HG03571 (cell line): ENCODE results near the gene CAMSAP2.

Source experiments
- ATAC-seq: cut with Tn5 transposase; IDR thresholded peaks from one replicate; pipeline ENCODE4 v1.9.1; 2021; ENCODE audit not compliant: unreplicated experiment

Gene CAMSAP2

DNA sequence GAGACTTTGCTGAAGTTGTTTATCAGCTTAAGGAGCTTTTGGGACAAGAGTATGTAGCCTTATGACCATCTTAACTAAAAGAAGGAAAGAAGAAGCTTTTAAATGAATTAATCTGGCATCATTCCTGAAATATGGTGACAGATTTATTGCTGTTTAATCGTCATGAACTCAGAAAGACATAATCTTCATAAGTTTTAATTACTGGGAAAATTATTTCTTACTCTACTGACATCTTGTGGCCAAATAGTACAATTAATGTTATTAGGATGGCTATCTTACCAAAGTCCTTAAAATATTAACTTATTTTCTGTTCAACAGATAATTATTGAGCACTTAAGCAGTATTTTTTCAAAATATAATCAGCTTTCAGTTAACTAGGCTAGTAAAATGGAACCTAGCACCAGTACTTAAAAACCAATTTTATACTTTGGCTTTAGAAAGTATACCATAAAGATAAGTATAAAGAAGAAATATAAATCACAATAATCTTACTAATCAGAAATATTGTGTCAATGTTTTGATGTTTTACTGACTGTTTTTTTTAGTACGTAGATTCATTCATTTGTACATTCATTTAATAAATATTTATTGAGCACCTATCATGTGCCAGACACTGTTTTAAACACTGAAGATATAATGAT lies 99.4 kb downstream of the CAMSAP2 start:
- ATAC-seq: no peak

DNA sequence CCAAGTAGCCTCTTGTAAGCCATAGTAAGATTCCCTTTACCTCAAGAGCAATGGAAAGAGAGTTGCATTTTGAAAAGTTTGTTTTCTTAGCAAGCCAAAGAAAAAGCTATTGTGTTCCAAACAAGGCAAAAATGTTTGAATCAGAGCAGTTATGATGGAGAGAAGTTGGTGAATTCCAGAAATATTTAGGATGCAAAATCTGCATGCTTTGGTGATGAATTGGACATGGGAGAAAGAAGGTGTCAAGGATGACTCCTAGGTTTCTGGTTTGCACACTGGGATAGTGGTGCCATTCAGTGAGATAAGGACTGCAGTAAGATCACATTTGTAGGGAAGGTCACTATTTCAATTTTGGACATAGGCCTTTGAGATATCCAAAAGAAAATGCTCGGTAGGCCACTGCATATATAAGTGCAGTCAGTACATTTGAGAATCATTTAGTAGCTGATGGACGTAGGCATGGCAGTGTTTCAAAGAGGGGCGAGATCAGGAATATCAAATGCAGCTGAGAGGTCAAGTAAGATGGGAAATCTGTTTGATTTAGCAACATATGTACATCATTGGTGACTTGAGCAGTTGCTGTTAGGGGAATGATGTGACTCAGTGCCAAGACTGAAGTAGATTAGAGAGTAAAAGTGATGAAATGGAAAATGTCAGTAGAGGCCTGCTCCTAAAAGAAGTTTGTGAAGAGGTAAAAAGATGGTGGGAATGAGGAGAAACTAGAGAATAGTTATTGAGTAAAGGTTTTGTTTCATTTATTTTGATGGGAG lies 100.2 kb downstream of the CAMSAP2 start:
- ATAC-seq: no peak

DNA sequence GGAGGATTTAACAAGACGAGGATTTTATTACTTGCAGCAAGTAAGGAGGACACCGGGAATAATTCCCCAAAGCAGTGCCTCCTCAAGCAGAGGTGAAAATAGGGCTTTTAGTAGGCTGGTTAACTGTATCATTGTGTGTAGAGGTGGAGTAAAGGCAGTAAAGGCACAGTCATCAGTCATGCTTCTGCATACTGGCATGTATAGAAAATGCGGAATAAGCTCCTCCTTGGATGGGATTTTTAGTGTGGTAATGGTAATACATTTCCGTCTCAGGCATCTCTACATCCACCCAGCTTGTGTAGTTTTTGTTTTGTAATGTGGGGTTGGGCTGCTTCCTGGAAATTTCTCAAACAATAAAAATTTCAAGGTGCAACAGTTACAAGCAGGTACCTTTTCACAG lies 106.7 kb downstream of the CAMSAP2 start:
- ATAC-seq: no peak

DNA sequence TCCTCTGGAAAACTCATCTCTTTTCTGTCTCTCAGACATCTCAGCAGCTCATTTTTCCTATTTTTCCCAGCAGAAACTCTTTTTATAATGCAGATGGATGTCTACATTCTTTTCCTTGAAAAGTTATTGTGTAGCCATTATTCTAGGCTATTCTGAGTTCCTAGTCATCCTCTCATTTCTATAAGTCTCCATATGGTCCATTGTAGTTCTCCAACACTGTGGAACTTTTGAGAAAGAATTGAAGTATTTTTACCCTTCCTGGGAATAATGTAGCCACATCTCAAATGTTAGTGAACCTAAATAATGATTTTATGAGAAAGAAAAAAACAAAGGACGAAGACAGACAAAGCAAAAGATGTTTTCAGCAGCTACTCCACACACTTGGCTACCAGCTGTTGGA lies 107.7 kb downstream of the CAMSAP2 start:
- no peak for ATAC-seq

DNA sequence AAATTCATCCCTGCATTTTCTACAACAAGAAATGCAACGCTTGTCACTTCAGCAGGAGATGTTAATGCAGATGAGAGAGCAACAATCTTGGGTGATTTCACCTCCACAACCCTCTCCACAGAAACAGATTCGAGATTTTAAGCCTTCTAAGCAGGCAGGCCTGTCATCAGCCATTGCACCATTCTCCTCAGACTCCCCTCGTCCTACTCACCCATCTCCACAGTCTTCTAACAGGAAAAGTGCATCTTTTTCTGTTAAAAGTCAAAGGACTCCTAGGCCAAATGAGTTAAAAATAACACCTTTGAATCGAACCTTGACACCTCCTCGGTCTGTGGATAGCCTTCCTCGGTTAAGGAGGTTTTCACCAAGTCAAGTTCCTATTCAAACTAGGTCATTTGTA lies 110.7 kb downstream of the CAMSAP2 start:
- no peak for ATAC-seq

DNA sequence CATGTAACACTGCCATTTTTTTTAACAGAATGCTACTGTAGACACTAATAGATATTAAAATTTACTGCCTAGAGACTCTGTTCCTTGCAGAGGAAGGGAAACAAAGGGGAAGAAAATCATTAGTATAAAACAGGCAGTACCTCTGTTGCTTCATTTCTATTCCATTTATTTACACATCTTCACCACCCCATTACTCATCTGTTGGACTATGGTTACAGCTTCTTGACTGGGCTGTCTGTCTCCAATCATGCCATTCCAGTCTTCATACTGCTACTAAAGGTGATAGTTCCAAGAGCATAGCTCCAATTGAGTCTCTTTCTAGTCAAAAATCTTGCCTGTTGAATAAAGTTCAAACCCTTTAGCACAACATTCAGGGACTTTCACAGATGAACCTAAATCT lies 111.9 kb downstream of the CAMSAP2 start:
- no peak for ATAC-seq

DNA sequence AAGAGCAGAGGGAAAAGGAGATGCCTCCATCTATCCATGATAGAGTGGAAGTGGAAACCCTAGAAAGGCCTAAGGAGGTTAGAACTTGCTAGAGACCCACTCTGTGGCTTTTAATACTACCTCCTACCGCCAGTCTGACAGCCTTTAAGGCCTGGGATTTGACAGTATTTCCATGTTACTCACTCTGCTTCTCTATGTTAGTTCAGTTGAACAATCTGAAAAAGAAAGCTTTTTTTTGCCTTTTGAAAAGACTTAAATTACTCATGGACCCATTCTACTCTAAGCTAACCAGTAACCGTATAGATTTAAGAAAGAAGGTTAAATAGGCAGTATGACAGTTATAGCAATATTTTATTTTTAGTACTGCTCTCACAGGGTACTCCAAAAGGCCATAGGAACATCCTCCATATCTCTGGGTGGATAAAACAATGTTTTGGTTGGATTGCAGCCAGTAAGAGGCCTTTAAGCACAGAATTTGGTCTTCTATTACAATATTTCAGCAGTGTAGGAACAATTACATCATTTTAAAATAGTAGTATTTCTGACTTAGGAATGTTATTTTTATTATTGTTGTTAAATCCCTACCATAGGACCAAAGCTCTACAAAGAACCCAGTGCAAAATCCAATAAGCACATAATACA lies 118.1 kb downstream of the CAMSAP2 start:
- ATAC-seq: no peak

DNA sequence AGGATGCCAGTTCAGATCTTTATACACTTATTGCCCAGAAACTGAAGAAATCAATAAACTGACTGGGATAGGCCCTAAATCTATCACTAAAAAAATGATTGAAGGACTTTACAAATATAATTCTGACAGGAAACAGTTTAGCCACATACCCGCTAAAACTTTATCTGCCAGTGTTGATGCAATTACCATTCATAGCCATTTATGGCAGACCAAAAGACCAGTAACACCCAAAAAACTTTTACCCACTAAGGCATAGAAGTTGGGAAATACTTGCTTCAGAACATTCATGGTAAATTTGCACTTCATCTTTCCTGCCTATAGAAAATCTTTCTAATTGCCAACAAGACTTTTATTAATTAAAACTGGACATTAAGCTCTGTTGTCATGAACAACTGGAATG lies 119.1 kb downstream of the CAMSAP2 start:
- no peak for ATAC-seq

DNA sequence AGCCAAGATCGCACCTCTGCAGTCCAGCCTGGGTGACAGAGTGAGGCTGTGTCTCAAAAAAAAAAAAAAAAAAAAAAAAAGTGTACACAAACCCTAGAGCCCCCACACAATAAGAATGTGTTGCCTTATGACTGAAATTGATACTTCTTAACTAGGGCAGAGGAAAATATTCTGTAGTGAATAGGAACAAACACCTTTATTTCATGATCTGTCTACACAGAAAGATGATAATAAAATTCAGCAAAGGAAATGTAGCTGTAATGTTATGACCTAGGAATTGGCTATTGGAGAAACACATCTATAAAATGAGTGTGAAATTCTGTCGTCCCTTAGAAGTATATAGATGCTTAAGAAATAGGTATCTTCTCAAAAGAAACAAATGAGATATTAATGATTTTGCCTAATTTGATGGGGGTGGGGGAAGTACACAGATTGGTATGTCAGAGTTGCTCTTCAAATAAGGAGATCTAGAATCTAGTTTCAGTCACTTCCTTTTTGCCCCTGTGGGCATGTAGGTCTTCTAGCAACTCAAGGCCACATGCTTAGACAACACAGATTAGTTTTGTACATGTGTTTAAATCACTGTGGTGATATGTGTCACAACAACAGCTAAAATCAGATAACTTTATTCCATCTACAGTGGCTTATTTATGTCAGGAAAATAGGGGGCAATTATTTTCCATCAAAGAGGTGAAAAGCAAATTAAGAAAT lies 123.4 kb downstream of the CAMSAP2 start:
- ATAC-seq: no peak

DNA sequence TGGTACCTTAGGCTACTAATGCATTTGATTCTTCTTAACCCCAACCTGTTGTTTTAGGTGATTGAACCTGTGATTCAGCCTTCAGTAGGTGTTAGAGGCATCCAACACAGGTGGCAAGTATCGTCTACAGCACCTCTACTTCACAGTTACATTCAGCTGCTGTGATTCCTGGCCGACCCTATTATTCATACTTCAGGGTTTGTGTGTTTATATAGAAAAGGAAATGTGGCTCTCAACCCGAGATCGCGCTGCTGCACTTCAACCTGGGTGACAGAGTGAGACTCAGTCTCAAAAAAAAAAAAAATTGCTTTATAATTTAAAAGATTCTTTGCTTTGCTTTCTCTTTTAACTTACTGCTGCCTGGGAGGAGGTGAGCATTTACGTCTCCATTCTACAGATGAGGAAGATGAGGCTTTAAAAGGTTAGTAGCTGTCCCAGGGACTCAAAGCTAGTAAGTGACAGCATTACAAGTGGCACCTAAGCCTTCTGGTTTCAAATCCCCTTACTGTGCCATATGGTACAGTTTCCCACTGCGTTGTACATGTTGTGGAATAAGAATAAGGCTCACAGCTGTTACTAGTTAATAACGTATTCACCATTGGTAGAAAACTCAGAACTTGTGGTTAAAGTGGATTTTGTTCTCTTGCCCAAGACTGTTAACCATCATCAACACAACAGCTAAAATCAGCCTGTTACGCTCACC lies 124.2 kb downstream of the CAMSAP2 start:
- no peak for ATAC-seq

DNA sequence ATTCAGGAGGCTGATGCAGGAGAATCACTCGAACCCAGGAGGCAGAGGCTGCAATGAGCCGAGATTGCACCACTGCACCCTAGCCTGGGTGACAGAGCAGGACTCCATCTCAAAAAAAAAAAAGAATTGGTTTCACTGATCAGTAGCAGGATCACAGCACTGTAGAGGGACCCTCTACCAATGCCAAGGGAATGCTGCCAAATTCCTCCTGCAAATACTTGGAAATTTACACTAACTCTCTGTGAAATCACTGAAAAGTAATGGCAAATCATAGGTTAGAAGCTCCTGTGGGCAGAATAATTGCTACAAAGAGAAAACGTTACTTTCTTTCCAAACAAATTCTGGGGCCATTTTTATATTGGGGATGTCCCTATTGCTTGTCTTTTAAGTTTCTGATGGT lies 127.4 kb downstream of the CAMSAP2 start:
- no peak for ATAC-seq

DNA sequence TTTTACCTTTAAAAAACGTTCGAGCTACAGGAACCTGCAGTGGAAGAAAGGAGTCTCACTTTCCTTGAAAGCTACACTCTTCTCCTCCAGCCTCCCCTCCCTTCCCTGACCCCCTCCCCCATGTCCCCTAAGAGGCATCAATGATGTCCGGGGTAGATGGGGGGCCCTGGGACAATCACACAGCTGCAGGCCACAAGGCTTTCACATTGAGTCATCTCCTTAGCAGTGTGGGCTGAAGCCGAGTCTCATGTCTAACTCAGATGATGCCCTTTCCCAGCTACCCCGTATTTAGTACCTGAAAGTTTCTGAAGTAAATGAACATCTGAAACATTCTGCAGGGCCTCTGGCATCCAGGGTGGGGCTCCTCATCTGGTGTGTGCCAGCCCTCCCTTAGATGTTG lies 127.8 kb downstream of the CAMSAP2 start:
- ATAC-seq: peak; percentile 83

DNA sequence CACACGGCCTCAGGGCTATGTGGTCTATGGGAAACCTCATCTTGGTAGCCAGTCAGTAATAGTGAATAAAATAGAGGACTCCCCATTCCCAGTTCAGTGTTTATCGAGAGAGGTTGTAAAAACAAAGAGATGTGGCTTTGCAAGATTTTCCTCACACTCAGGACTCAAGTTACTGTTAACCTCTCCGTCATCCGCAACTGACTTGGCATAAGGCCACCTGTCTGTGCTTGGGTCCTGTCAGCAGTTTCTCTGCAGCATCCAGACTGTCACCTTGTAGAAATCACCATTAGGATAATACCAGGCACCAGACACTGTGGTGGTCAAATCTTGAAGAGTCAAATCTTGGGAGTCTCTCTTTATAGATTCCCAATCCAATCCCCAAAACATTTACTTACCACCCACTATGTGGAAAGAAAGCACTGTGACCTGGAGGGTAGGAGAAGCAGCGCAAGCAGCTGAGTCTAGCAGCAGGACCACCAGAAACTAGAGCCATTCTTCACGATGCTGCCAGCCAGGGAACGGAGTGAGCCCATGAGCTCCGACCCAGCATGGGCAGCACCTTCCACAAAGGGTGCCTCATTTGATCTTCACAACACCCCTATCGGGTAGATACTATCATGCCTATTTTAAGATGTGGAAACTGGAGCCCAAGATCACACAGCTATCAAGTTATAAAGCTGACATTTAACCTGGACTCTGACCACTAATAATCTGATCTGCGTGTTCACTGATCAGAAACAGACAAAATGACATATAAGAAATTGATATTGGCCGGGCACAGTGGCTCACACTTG lies 128.5 kb downstream of the CAMSAP2 start:
- no peak for ATAC-seq

DNA sequence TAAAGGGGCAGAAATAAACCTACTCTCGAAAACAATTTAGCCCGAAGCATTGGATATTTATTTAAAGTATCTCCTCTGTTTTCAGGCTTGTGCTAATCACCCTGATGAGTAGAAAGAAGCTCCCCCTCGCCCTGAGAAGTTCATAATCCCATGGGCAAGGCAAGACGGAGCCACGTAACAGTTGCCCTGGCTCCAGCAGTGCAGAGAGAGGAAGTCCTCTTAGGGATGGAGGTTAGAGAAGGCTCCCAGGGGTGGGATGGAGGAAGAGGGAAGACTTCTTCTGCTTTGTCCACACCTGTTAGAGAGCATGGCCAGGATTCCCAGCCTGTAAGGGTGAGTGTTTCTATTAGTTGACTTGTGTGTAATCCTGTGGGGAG lies 130.7 kb downstream of the CAMSAP2 start:
- ATAC-seq: no peak

DNA sequence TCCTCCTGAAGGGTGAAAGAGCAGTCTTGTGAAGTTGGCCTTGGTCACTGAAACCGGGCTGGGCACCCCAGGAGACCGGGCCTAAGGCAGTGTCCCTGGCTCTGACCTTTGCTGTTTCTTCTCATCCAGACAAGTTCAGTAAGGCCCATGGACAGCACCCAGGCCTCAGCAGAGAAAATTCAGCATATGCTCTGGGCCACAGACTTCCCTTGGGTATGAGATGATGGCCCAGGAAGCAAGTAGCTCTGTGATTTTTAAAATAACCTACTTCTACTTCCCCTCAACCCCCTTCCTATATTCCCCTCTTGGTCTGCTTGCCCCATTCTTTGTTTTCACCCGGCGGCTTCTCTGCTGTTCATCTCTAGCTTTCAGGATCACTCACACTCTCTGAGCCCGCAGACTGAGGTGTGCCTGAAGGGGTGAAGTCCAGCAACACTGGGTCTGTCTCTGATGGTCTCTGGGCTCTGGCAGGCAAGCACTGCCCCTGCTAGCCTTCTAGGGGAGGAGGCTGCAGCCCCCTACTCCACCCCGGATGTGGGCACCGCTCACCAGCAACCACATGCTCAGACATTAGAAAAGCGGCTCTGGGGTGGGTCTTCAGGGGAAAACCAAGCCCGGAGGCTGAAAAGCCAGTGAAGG lies 131.2 kb downstream of the CAMSAP2 start:
- ATAC-seq: peak; percentile 50

DNA sequence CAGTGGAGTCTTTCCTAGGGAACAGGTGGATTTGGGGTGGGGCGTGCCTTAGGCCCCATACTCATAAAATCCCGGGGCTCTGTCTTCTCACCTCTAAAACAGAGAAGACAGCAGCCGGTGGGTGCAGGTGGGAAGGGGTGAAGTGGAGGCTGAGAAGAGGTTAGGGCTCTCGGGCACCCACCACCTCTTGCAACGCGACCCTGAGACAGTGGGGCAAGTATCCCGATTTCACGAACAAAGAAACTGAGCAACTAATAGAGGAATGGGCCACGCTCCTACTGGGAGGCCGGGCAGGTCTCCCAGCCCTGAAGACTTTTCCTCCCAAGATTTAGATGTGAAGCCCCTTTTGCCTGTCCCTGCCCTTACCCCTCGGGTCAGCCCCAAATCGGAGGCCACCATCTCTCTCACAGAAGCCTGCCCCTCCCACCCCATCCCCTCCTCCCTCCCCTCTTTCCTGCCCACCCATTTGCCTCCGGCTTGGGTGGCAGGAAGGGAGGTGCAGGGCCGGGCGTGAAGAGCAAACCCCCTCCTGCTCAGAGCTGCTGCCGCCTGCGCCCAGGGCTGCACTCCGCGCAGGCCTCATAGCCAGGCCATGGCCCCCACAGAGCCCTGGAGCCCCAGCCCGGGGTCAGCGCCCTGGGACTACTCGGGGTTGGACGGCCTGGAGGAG lies 133.9 kb downstream of the CAMSAP2 start, which contains the start of gene GPR25:
Gene GPR25, plus strand, starts transcription at position 536 of the 670 bp plus-strand sequence. Its CDS starts 57 bp downstream, at position 593.
- ATAC-seq: no peak

DNA sequence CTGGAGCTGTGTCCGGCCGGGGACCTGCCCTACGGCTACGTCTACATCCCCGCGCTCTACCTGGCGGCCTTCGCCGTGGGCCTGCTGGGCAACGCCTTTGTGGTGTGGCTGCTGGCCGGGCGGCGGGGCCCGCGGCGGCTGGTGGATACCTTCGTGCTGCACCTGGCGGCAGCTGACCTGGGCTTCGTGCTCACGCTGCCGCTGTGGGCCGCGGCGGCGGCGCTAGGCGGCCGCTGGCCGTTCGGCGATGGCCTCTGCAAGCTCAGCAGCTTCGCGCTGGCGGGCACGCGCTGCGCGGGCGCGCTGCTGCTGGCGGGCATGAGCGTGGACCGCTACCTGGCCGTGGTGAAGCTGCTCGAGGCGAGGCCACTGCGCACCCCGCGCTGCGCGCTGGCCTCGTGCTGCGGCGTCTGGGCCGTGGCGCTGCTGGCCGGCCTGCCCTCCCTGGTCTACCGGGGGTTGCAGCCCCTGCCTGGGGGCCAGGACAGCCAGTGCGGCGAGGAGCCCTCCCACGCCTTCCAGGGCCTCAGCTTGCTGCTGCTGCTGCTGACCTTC lies 134.5 kb downstream of the CAMSAP2 start:
- ATAC-seq: no peak

DNA sequence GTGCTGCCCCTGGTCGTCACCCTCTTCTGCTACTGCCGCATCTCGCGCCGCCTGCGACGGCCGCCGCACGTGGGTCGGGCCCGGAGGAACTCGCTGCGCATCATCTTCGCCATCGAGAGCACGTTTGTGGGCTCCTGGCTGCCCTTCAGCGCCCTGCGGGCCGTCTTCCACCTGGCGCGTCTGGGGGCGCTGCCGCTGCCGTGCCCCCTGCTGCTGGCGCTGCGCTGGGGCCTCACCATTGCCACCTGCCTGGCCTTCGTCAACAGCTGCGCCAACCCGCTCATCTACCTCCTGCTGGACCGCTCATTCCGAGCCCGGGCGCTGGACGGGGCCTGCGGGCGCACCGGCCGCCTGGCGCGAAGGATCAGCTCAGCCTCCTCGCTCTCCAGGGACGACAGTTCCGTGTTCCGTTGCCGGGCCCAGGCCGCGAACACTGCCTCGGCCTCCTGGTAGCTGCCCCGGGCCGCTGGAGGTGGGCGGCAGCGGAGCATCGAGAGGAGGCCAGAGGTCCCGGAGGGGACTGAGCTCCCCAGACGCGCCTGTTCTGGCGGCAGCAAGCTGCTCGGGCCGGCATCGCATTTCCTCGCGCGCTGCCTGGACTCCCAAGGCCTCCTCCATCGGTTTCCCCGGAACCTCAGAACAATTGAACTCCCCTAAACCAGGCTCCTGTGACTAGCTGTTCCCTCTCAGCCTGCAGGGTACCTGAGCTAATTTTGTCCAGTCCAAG lies 135.1 kb downstream of the CAMSAP2 start:
- no peak for ATAC-seq
